B cell (primary cell): ENCODE data around the gene IER2. TPM values are rescaled to one million over a fixed set of nuclear protein-coding genes. Genes with fewer than 3 reads are reported as not detected.

ENCODE experiments used
- ATAC-seq: fragments of 200-7000 bp; cut with Tn5 transposase; one replicate; pipeline ENCODE4 v1.10.0; 2021; ENCODE audit warnings: low read depth, mild to moderate bottlenecking, moderate number of reproducible peaks, moderate library complexity
- CTCF ChIA-PET: fragments of 350-600 bp; sonication (Branson Sonifier 250); formaldehyde crosslinking; loops from one replicate; lab custom pipeline; 2021; ENCODE audit warnings: antibody characterized with exemption, inconsistent platforms; lab: Charles Lee
- POLR2A ChIA-PET: fragments of 350-600 bp; sonication (Branson Sonifier 250); formaldehyde crosslinking; loops from one replicate; lab custom pipeline; 2021; ENCODE audit warnings: antibody characterized with exemption; lab: Charles Lee
- DNase-seq: peaks from one replicate; pipeline ENCODE4 v3.0.0; 2013
- H2AFZ ChIP-seq: 2 replicates; pipeline ENCODE4 v1.6.1; 2012; ENCODE audit warnings: mild to moderate bottlenecking, low read depth, low read length; ENCODE audit not compliant: insufficient read depth, poor library complexity, severe bottlenecking
- H3K27ac ChIP-seq, 2 donors: 1 replicate in 1 of 2; 2 replicates in 1 of 2; pipeline ENCODE4 v1.5.1; 2012 to 2013; ENCODE audit warnings: low read length in 2 of 2, mild to moderate bottlenecking in 2 of 2, moderate library complexity in 1 of 2
- H3K27me3 ChIP-seq, 4 experiments: fragments of 200-600 bp in 1 of 4; sonication (generic) in 1 of 4; replicated peaks in 1 of 4; 1 replicate in 2 of 4; 2 replicates in 2 of 4; pipeline versions ENCODE4 v1.6.1 to v1.7.0; 2013 to 2016; ENCODE audit warnings: low read length in 3 of 4, mild to moderate bottlenecking in 2 of 4, mixed read lengths in 1 of 4, moderate library complexity in 1 of 4; ENCODE audit not compliant: insufficient read depth in 4 of 4, control insufficient read depth in 3 of 4; ENCODE audit errors: control extremely low read depth in 1 of 4
- H3K36me3 ChIP-seq, 2 experiments: replicated peaks in 1 of 2; 1 replicate in 1 of 2; 2 replicates in 1 of 2; pipeline versions ENCODE4 v1.6.1 to v1.7.1; 2013; ENCODE audit warnings: low read length in 1 of 2; ENCODE audit not compliant: insufficient read depth in 2 of 2, control insufficient read depth in 1 of 2; ENCODE audit errors: control extremely low read depth in 1 of 2, extremely low read depth in 1 of 2
- H3K4me1 ChIP-seq, 2 donors: fragments of 200-600 bp in 1 of 2; sonication (generic) in 1 of 2; 1 replicate in 1 of 2; 2 replicates in 1 of 2; pipeline versions ENCODE4 v1.5.1 to v1.6.1; 2013 to 2017; ENCODE audit warnings: low read length in 2 of 2; ENCODE audit not compliant: control insufficient read depth in 2 of 2, insufficient read depth in 2 of 2
- H3K4me2 ChIP-seq: replicated peaks from 2 replicates; pipeline ENCODE3; 2012; ENCODE audit warnings: mild to moderate bottlenecking, low read depth, low read length; ENCODE audit not compliant: poor library complexity, severe bottlenecking
- H3K4me3 ChIP-seq, 5 experiments: fragments of 200-600 bp in 1 of 5; sonication (generic) in 1 of 5; 1 replicate in 3 of 5; 2 replicates in 2 of 5; pipeline versions ENCODE4 v1.5.1 to v1.7.0; 2011 to 2016; ENCODE audit warnings: low read length in 4 of 5, mild to moderate bottlenecking in 4 of 5, low read depth in 2 of 5, control low read depth in 1 of 5, moderate library complexity in 1 of 5; ENCODE audit not compliant: insufficient read depth in 1 of 5; ENCODE audit errors: control extremely low read depth in 1 of 5, extremely low read depth in 1 of 5
- H3K79me2 ChIP-seq: fragments of 200-600 bp; sonication (generic); one replicate; pipeline ENCODE4 v1.6.0; 2016; ENCODE audit warnings: low read length; ENCODE audit not compliant: control insufficient read depth, insufficient read depth
- H3K9ac ChIP-seq: fragments of 200-600 bp; sonication (generic); 2 replicates; pipeline ENCODE4 v1.6.1; 2017; ENCODE audit warnings: mild to moderate bottlenecking, low read length, moderate library complexity
- H3K9me3 ChIP-seq, 3 donors: one replicate each; pipeline versions ENCODE4 v1.6.1 to v1.7.1; 2013; ENCODE audit warnings: low read length in 2 of 3; ENCODE audit not compliant: control insufficient read depth in 2 of 3, insufficient read depth in 1 of 3; ENCODE audit errors: control extremely low read depth in 1 of 3
- H4K20me1 ChIP-seq: 2 replicates; pipeline ENCODE4 v1.6.0; 2012; ENCODE audit warnings: mild to moderate bottlenecking, low read length; ENCODE audit not compliant: insufficient read depth, control insufficient read depth, poor library complexity, severe bottlenecking
- H3K27ac Mint-ChIP-seq: one replicate; pipeline ENCODE4 v1.8.0; 2021; ENCODE audit warnings: mixed read lengths
- H3K27me3 Mint-ChIP-seq: one replicate; pipeline ENCODE4 v1.8.0; 2021; ENCODE audit warnings: mixed read lengths
- H3K4me1 Mint-ChIP-seq: one replicate; pipeline ENCODE4 v1.8.0; 2021; ENCODE audit warnings: mixed read lengths
- H3K4me3 Mint-ChIP-seq: one replicate; pipeline ENCODE4 v1.8.0; 2021; ENCODE audit warnings: mixed read lengths
- H3K9me3 Mint-ChIP-seq: one replicate; pipeline ENCODE4 v1.8.0; 2022; ENCODE audit warnings: mixed read lengths; ENCODE audit not compliant: insufficient read depth
- CTCF ChIP-seq: fragments of 200-600 bp; IDR thresholded peaks from one replicate; pipeline ENCODE4 v1.8.0; 2022; ENCODE audit warnings: antibody characterized with exemption, mild to moderate bottlenecking
- EZH2 ChIP-seq: IDR thresholded peaks from 2 replicates; pipeline ENCODE4 v1.6.1; 2012; ENCODE audit warnings: borderline replicate concordance, low read depth, mild to moderate bottlenecking, moderate library complexity, low read length; ENCODE audit not compliant: insufficient read depth, poor library complexity, severe bottlenecking
- WGBS: methylation state at CpG from one replicate; pipeline ENCODE4 v1.1.5; 2013; ENCODE audit warnings: missing lambda C conversion rate; ENCODE audit not compliant: insufficient coverage; 5-methylcytosine and 5-hydroxymethylcytosine counted together
- intact Hi-C: fragments of 100-400 bp; cut with micrococcal nuclease; formaldehyde crosslinking; loops from one replicate; pipeline ENCODE4 v1.10.0; 2022
- polyA plus RNA-seq: library from polyadenylated mRNA; depleted of rRNA; stranded (reverse); fragments of >200 nt; gene quantifications from 2 replicates; pipeline ENCODE4 v1.2.3, GENCODE V29; 2012
- total RNA-seq, 2 donors: library from RNA; stranded (reverse); fragments of 120-200 nt in 1 of 2; gene quantifications; 1 replicate in 1 of 2; 2 replicates in 1 of 2; pipeline versions ENCODE4 v1.2.3 to v1.2.4, GENCODE V29; 2013 to 2022

The IER2 gene
- total and polyA plus RNA-seq, 2 donors (not counting 1 experiment from before 2014, with no cell fraction given): 189 to 2,152 TPM

- Histone ChIP-seq H3K36me3 (peaks cover 0 to 9% of the 10 kb centered on the region in 2 experiments), H3K4me3 (peak overlapping the region; percentile 82 to 100 (median 98)), H3K9ac (peak overlapping the region; percentile 97), H3K4me1 (peaks cover 30 to 56% of the 10 kb centered on the region in 2 donors), H3K9me3 (no peaks in the 10 kb centered on the region), H4K20me1 (peaks cover 26% of the 10 kb centered on the region), H3K27me3 (no peaks in the 10 kb centered on the region), H2AFZ (no peak overlapping the region), H3K27ac (peak overlapping the region; percentile 94 to 96), H3K4me2 (peak overlapping the region; percentile 95), H3K79me2 (peaks cover 64% of the 10 kb centered on the region)
- TF ChIP-seq EZH2 (no peak), CTCF (no peak)
- DNase-seq (peak; percentile 98), ATAC-seq (peak; percentile 22)
- Mint-ChIP-seq H3K4me3 (peak overlapping the region; percentile 92), H3K27ac (peak overlapping the region; percentile 100), H3K4me1 (peaks cover 49% of the 10 kb centered on the region), H3K9me3 (no peaks in the 10 kb centered on the region), H3K27me3 (no peaks in the 10 kb centered on the region)
- ChIA-PET POLR2A (interaction anchor here (0.6 to 2.5 kb wide), 17 partner anchors 12 to 694 kb away, joined by 3 to 64 read pairs (median 6); partner anchors contain the start of gene NACC1), CTCF (interaction anchor here (0.9 to 2.1 kb wide), 16 partner anchors 9 to 852 kb away, joined by 3 to 34 read pairs (median 6); partner anchors contain the start of gene NACC1)
- intact Hi-C loops: loop anchor here (1.0 to 5.0 kb wide), 3 partner anchors 50 to 694 kb away; no protein-coding TSS in a partner anchor
- under 1% methylated on average over 57 of the region's 59 CpGs for WGBS
These were observed 2.9 kb downstream of the IER2 start for GRCh38 chr19:13152974-13153568.
